Effector CD8-positive, alpha-beta T cell (primary cell): ENCODE measurements around the gene CDK5R2.

Source experiments
- DNase-seq: peaks from one replicate; lab custom pipeline; 2025; lab: John Stamatoyannopoulos, UW

Gene CDK5R2

DNA sequence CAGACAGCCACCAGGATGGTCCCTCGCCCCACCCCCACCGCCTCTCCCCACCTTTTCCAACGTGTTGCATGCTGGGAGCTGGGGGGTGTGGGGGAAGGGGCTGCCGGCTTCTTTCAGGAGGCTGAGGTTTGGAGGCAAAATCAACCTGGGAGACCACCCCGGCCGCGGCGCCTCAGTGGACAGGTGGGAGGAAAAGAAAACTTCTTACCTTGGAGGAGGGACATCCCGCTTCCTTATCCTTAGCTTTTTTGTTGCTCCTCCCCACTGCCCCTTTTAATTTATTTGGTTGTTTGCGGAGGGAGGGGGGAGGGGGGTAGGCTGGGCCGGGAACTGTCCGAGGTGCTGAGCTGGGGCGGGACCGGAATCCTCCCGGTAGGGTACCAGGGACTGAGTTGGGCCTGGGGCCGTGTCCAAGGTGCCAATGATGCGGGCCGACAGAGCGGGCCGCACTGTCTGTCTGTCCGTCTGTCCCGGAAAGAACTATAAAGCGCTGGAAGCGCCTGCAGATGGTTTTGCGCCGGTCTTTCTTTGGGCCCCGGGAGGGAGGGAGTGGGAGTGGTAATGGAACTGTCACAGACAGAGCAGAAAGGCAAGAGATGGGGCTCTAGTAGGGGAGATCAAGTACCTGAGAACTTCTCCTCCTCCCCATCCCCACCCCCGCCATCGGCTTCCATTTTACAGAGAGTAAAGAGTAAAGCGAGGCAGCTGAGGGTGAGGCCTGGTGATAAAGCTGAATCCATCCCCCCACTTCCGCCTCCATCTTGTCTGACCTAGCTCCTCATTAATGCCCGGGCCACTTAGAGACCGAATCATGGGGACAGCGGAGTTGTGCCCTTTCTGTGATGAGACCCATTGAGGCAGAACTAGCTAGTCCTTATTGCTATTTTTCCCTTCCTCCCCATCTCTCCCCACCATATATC lies 2.4 kb downstream of the CDK5R2 start:
- no peak for DNase-seq

DNA sequence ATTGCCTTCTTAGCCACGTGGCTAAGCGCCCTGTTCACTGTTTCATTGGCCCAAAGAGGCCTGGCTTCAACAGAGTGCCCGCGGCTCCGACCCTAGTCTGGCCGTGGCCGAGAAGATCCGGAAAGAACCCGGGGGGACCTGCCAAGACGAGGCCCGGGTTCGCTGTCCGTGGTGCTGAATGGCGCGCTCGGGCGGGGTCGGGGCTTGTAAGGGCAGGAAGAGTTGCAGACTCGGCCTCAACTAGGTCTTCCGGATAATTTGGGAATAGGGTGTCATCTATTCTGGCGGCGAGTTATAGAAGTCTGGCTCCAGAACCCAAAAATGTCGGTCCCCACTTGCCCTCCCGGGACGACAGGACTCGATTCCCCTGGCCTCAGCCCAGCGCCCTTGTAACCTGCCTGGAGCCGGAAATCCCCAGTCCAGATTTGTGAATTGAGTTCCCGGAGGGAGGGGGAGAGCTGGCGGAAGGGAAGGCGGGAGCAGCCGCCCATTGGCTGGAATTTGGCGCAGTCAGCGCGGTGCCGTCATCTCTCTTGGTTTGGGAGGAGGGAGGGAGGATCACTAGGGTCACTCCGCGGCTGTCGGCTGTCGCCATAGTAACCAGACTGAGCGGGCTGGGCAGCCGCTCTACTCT lies 3.5 kb downstream of the CDK5R2 start:
- DNase-seq, result peak; percentile 36

DNA sequence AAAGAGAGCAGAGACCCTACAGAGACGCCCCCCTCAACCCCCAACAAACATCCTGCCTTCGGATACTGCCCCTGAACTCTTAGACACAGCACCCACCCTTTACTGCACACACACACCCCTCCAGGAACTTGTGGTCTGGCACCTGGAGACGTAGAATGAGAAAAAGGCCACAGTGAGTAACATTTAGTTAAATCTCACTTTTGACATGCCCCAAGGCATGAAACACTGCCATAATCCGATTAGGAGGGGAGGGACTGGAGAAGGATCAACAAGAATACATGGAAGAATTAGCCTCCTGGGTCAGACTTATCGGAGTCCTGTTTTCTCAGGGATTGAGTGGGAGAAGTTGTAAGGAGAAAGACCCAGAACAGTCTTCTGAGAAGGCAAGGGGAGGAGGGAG lies 4.1 kb downstream of the CDK5R2 start:
- DNase-seq, result no peak

DNA sequence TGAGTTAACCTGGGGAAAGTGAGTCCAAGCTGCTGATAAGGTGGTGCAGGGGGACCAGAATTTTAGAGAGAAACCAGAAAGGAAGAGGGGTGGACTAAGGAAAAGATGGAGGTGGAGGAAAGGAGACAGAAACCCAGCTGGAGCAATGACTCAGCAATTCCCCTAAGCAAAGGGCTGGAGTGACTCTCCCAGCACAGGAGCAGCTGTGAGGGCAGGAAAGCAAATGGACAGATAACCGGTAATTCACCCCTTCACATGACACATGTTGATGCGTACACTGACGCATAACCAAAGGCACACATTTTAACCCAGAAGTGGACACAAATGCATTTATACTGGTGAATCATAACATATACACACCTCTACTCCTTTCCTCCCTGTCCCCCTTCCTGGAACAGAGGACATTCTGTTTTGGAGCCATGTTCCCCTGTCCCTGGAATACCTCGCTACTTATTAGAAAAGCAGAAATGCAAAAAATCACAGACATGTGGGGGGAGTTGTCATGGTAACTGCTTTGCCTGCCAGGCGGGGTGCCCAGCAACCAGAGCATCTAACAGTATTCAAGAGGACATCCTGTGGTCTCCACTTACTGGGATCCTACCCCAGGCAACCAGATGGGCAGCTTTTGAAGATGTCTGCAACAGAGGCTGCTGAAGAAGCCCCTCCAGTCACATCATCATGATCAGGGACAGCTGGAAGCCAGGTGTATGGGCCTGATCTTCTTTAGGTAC lies 4.7 kb downstream of the CDK5R2 start:
- no peak for DNase-seq

- no peak for DNase-seq
These were observed 11.4 kb downstream of the CDK5R2 start for GRCh38 chr2:218970894-218971293.

DNA sequence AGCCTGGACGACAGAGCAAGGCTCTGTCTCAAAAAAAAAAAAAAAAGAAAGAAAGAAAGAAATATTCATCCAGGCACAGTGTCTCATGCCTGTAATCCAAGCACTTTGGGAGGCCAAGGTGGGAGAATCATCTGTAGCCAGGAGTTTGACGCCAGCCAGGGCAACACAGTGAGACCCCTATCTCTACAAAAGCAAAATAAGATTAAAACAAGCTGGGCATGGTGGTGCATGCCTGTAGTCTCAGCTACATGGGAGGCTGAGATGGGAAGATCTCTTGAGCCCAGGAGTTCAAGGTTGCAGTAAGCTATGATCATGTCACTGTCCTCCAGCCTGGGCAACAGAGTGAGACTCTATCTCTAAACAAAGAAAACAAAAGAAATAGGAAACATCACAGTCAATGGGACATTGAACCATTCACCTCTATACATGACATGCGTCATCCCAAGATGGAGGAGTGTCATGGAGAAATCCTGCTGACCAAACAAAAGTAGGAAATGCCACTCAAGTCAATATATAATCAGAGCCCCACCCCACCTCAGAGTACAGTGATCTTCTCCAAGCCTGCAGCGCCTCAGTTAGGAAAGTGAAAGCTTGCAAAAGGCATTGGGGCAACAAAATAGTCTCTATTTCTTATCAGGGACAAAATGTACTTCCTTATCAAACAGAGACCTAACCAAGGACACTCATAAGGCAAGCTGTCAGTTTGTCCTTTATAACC lies 15.8 kb downstream of the CDK5R2 start:
- no peak for DNase-seq

DNA sequence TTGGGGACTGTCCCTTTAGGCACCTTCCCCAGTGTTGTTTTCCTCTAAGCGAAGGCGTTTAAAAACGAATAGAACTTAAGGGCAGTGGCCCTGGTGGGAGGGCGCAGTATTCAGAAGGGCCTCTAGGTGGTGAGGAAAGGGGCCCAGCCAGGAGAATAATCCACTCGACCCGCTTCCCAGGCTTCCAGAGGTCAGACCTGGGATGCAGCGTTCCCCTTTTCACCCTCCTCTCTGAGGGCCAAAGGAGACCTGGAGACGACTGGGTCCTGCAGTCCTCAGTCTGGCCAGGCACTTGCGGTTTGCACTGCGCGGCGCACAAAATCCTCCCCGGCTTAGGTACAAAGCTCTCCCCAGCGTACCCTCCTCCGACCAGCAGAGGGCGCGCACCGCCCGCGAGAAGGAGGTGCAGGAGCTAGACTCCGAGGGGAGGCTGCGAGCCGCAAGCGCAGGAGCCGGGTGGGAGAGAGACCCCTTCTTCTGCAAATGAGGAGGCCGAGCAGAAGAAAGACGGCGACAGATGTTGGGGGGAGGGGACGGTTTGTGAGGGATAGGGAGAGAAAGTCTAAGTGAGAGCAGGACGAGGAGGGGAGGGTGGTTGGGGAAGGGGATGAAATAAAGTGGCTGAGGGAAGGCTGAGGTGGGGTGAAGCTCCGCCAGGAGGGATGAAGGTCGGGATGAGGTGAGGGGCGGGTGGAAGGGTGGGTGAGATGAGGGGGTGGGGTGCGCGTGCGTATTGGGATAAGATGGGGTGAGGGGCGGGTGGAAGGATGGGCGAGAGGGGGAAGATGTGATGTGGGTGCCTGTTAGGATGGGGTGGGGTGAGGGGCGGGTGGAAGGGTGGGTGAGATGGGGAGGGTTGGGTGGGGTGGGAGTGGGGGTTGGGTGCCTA lies 20.6 kb downstream of the CDK5R2 start:
- DNase-seq, result peak; percentile 74

- DNase-seq, result no peak
These were observed 21.4 kb downstream of the CDK5R2 start for GRCh38 chr2:218980735-218981389.

- no peak for DNase-seq
These were observed 22.0 kb downstream of the CDK5R2 start for GRCh38 chr2:218981390-218981880.

- DNase-seq, result no peak
These were observed 22.6 kb downstream of the CDK5R2 start for GRCh38 chr2:218981881-218982585.

DNA sequence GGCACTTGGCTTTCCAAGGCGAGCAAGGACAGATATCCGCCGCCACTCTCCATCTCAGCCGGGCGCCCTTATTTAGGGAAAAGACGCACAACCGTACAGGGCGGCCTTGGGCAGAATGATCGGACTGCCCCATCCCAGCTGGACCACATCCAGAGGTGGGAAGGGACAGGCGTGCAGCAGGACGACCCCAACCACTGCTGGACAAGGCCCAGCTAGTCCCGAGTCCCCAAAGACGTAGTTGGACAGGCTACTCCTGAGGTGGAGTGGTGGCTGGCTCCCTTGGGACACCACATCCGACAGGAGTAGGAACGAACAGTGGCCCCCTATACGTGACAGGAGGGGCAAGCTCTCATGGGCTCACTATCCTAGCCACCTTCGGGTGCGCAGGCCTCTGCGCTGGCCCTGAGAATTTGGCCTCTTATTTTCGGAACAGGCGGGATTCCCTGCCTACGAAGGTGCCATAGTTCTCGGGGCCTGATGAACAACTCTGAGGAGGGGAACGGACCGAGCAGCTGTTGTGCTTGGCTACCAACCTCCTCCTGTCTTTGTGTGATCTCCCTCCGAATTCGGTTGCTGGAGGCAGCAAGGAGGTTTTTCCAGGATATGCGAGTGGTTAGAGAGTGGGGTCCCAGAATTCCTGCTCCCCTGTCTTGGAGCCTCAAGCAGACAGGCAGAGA lies 23.3 kb downstream of the CDK5R2 start:
- DNase-seq, result no peak

- DNase-seq, result no peak
These were observed 23.9 kb downstream of the CDK5R2 start for GRCh38 chr2:218983263-218983933.

DNA sequence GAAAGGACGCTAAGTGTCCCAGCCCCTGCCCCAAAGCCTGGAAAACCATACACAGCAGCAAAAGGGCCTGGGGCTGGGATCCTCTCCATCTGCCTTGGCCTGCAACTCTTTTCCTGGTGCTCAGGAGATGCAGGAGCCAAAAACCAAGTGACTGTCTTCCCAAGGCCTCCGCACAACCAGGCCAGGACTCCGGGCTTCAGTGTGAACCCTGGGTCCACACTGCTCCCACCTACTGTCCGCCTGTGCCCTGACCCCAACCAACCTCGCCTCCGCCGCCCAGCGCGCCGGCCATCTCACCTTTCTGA lies 24.4 kb downstream of the CDK5R2 start:
- DNase-seq, result no peak

DNA sequence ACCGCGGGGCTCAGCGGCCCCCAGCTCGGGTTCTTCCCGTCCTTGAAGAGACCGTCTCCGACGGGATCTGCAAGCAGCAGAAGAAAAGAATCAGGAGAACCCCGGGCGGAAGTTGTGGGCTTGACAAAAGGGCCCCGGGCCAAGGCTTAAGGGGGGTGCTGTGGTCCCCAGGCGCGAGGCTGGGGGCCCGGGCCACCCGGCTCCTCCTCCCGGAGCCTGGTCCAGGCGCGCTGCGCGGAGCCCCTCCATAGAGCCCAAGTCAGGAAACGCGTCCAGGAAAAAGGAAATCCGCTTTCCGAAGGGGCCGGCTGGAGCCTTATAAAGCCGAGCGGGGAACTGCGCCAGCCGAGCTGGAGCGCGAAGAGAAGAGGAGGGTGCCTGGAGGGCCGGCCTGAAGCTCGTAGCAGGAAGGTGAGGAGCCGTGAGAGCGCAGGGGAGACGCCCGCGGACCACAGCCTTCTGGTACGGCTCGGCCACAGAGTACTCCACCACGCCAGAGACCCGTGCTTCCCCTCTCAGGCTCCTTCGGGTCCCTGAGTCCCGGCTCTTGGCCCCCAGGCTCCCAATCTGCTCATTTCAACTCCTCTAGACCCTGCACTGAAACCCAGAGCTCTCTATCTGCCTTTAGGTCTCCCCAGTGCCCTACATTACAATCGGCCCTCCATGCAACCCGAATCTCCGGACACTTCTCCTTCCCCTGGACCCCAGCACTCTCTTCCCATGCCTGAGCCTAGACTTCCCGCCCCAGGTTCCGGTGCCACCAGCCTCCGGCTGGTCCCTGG lies 25.0 kb downstream of the CDK5R2 start:
- DNase-seq, result no peak

- no peak for DNase-seq
These were observed 25.5 kb downstream of the CDK5R2 start, which contains the start of gene FEV for GRCh38 chr2:218985021-218985324. TSS of gene FEV (minus strand) at chr2:218985184. CDS start at chr2:218985075, 109 bp downstream.

- no peak for DNase-seq
These were observed 26.0 kb downstream of the CDK5R2 start for GRCh38 chr2:218985325-218986091.

DNA sequence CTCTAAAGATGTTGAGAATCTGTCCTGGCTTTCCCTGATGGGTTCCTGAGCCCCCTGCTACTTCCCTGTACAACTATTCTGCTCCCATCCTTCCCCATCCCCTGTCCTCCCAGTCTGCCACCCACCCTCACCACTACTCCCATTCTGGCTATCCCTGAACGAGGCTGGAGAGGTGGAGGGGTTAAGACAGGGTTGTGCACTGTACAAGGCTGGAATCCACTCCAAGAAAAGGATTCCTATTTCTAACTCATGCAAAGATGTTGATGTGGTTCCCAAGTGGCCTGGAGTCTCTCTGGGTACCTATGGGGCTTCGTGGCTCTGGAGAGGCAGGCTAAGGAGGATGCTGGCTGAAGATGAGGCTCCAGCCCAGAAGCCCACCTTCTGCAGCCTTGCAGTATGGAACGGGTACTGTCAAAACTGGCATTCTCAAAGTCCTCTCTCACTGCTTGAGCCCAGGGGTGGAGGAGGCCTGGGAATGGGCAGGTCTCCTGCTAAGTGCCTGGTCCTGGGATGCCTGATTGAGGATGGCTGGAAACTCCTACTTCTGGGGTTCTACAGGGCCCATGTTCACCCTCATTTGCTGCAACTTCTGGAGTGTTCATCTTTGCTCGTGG lies 26.8 kb downstream of the CDK5R2 start:
- DNase-seq, result no peak
